Neural cell (in vitro differentiated cells): ENCODE results near the gene FNBP1. TPM values are rescaled to one million over a fixed set of nuclear protein-coding genes. Genes with fewer than 3 reads are reported as not detected.

Source experiments
- H2AFZ ChIP-seq: fragments of 200-600, 300-800 bp; sonication (generic), shearing (Covaris generic); 2 replicates; pipeline ENCODE4 v1.6.0; 2014; ENCODE audit warnings: low read depth, mild to moderate bottlenecking, antibody characterized with exemption, low read length, moderate library complexity
- H3F3A ChIP-seq: fragments of 200-600 bp; shearing (Covaris generic); 2 replicates; pipeline ENCODE4 v1.6.1; 2016; ENCODE audit warnings: mild to moderate bottlenecking, moderate library complexity, mixed read lengths, antibody characterized with exemption, low read length; ENCODE audit not compliant: insufficient read depth, poor library complexity, severe bottlenecking
- H3K27ac ChIP-seq: fragments of 200-600, 300-800 bp; sonication (generic), shearing (Covaris generic); 2 replicates; pipeline ENCODE4 v1.5.1; 2014; ENCODE audit warnings: mild to moderate bottlenecking, low read length, moderate library complexity
- H3K27me3 ChIP-seq: fragments of 300-800, 200-600 bp; sonication (generic), shearing (Covaris generic); 2 replicates; pipeline ENCODE4 v1.6.0; 2014; ENCODE audit warnings: mild to moderate bottlenecking, low read depth, low read length, moderate library complexity; ENCODE audit not compliant: insufficient read depth
- H3K36me3 ChIP-seq: fragments of 300-800, 200-600 bp; sonication (generic), shearing (Covaris generic); 2 replicates; pipeline ENCODE4 v1.5.1; 2014; ENCODE audit warnings: mild to moderate bottlenecking, antibody characterized with exemption, low read length, moderate library complexity; ENCODE audit not compliant: insufficient read depth
- H3K4me2 ChIP-seq: fragments of 300-800, 200-600 bp; sonication (generic), shearing (Covaris generic); 2 replicates; pipeline ENCODE4 v1.6.0; 2014; ENCODE audit warnings: mild to moderate bottlenecking, low read length
- H3K4me3 ChIP-seq: fragments of 300-800, 200-600 bp; sonication (generic), shearing (Covaris generic); 2 replicates; pipeline ENCODE4 v1.5.1; 2014; ENCODE audit warnings: mild to moderate bottlenecking, low read length, moderate library complexity
- H3K79me2 ChIP-seq: fragments of 200-600 bp; shearing (Covaris generic); replicated peaks from 2 replicates; pipeline ENCODE4 v1.6.0; 2014; ENCODE audit warnings: mild to moderate bottlenecking, low read length, moderate library complexity; ENCODE audit not compliant: insufficient read depth
- H3K9ac ChIP-seq: fragments of 300-800, 200-600 bp; sonication (generic), shearing (Covaris generic); 2 replicates; pipeline ENCODE4 v1.6.1; 2016; ENCODE audit warnings: mild to moderate bottlenecking, low read length, mixed read lengths
- H3K9me2 ChIP-seq: fragments of 200-600 bp; shearing (Covaris generic); 2 replicates; pipeline ENCODE4 v1.6.1; 2016; ENCODE audit warnings: mild to moderate bottlenecking, low read length, mixed read lengths; ENCODE audit not compliant: insufficient read depth
- H3K9me3 ChIP-seq: fragments of 200-600, 300-800 bp; sonication (generic), shearing (Covaris generic); 2 replicates; pipeline ENCODE4 v1.6.1; 2016; ENCODE audit warnings: mild to moderate bottlenecking, mixed run types, low read length, moderate library complexity, mixed read lengths
- H4K20me1 ChIP-seq: fragments of 200-600 bp; shearing (Covaris generic); 2 replicates; pipeline ENCODE4 v1.6.1; 2016; ENCODE audit warnings: mild to moderate bottlenecking, mixed run types; ENCODE audit not compliant: insufficient read depth
- CTCF ChIP-seq: fragments of 450-650 bp; IDR thresholded peaks from 2 replicates; pipeline ENCODE4 v1.5.1; 2014; ENCODE audit warnings: antibody characterized with exemption, mild to moderate bottlenecking, moderate library complexity; ENCODE audit not compliant: poor library complexity, severe bottlenecking
- EP300 ChIP-seq: fragments of 450-650 bp; conservative IDR thresholded peaks from 2 replicates; pipeline ENCODE4 v1.6.1; 2014; ENCODE audit warnings: antibody characterized with exemption, mild to moderate bottlenecking, moderate library complexity; ENCODE audit not compliant: poor library complexity, severe bottlenecking
- EZH2 ChIP-seq: fragments of 200-600, 300-800 bp; shearing (Covaris generic), sonication (generic); IDR thresholded peaks from 2 replicates; pipeline ENCODE4 v1.6.1; 2014; ENCODE audit warnings: antibody characterized with exemption, low read length, borderline replicate concordance, mild to moderate bottlenecking; ENCODE audit not compliant: insufficient read depth, poor library complexity, severe bottlenecking
- MXI1 ChIP-seq: fragments of 450-650 bp; conservative IDR thresholded peaks from 2 replicates; pipeline ENCODE4 v1.6.1; 2014; ENCODE audit warnings: antibody characterized with exemption, mild to moderate bottlenecking; ENCODE audit not compliant: poor library complexity, severe bottlenecking
- POLR2AphosphoS5 ChIP-seq: IDR thresholded peaks from 2 replicates; pipeline ENCODE4 v1.6.1; 2012
- RAD21 ChIP-seq: fragments of 450-650 bp; conservative IDR thresholded peaks from 2 replicates; pipeline ENCODE4 v1.6.1; 2014; ENCODE audit warnings: antibody characterized with exemption, mild to moderate bottlenecking, moderate library complexity
- SMC3 ChIP-seq: fragments of 450-650 bp; conservative IDR thresholded peaks from 2 replicates; pipeline ENCODE4 v1.6.1; 2014; ENCODE audit warnings: antibody characterized with exemption, mild to moderate bottlenecking, moderate library complexity; ENCODE audit not compliant: poor library complexity
- TAF1 ChIP-seq: IDR thresholded peaks from 2 replicates; pipeline ENCODE4 v1.6.1; 2012; ENCODE audit warnings: low read depth
- polyA plus RNA-seq: library from polyadenylated mRNA; depleted of rRNA; stranded (reverse); fragments of >200 nt; gene quantifications from 2 replicates; pipeline ENCODE4 v1.2.3, GENCODE V29; 2014
- TF ChIP-seq, protein P1 (sequence below): IDR thresholded peaks from 2 replicates; pipeline ENCODE4 v1.6.1; 2012; ENCODE audit warnings: borderline replicate concordance

Gene FNBP1
- polyA plus RNA-seq, 1 donor from 2014 or later = 16.6 TPM

GRCh38 chr9:130040984-130041647 lies 1.9 kb downstream of the FNBP1 start:
- Histone ChIP-seq H3F3A (no peaks in the 10 kb centered on the region), H3K9me3 (no peaks in the 10 kb centered on the region), H3K4me3 (peak overlapping the region; percentile 93), H3K27ac (no peak overlapping the region), H3K36me3 (no peaks in the 10 kb centered on the region), H3K79me2 (peaks cover 43% of the 10 kb centered on the region), H3K9me2 (no peaks in the 10 kb centered on the region), H3K27me3 (no peaks in the 10 kb centered on the region), H3K4me2 (peak overlapping the region; percentile 31), H2AFZ (no peak overlapping the region), H3K9ac (peak overlapping the region; percentile 85), H4K20me1 (no peaks in the 10 kb centered on the region)
- no peak for TF ChIP-seq CTCF
- TF ChIP-seq EZH2 = no peak
- TF ChIP-seq MXI1 = no peak
- TF ChIP-seq SMC3 = no peak
- TF ChIP-seq, protein P1, sequence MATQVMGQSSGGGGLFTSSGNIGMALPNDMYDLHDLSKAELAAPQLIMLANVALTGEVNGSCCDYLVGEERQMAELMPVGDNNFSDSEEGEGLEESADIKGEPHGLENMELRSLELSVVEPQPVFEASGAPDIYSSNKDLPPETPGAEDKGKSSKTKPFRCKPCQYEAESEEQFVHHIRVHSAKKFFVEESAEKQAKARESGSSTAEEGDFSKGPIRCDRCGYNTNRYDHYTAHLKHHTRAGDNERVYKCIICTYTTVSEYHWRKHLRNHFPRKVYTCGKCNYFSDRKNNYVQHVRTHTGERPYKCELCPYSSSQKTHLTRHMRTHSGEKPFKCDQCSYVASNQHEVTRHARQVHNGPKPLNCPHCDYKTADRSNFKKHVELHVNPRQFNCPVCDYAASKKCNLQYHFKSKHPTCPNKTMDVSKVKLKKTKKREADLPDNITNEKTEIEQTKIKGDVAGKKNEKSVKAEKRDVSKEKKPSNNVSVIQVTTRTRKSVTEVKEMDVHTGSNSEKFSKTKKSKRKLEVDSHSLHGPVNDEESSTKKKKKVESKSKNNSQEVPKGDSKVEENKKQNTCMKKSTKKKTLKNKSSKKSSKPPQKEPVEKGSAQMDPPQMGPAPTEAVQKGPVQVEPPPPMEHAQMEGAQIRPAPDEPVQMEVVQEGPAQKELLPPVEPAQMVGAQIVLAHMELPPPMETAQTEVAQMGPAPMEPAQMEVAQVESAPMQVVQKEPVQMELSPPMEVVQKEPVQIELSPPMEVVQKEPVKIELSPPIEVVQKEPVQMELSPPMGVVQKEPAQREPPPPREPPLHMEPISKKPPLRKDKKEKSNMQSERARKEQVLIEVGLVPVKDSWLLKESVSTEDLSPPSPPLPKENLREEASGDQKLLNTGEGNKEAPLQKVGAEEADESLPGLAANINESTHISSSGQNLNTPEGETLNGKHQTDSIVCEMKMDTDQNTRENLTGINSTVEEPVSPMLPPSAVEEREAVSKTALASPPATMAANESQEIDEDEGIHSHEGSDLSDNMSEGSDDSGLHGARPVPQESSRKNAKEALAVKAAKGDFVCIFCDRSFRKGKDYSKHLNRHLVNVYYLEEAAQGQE = no peak
- no peak for TF ChIP-seq POLR2AphosphoS5
- no peak for TF ChIP-seq RAD21
- no peak for TF ChIP-seq TAF1
- no peak for TF ChIP-seq EP300

DNA sequence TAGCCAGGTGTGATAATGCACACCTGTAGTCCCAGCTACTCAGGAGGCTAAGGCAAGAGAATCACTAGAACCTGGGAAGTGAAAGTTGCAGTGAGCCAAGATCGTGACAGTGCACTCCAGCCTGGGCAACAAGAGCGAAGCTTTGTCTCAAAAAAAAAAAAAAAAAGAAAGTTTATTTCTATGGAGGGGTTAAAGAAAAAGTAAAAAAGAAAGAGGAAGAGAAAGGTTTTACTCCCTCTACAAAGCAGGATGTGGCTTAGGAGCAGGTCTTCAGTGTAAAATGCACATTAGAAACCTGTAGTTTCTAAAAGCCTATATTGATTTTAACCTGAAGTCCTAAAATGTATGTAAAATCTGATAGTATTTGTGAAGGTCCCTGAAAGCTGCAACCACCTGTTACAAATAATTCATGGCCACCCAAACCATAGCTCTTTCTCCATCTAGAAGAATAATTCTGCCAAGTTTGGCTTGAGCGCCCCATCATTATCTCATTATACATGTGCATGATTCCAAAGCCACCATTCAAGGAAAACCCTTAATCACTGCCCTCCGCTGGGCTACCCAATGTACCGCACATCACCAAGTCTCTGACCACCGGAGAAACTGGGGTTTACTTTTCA lies 3.4 kb downstream of the FNBP1 start:
- no peaks in the 10 kb centered on the region for H3K9me2 ChIP-seq
- no peak overlapping the region for H3K27ac ChIP-seq
- H3K9ac ChIP-seq = no peak overlapping the region
- H3K79me2 ChIP-seq = peaks cover 51% of the 10 kb centered on the region
- no peak overlapping the region for H3K4me3 ChIP-seq
- H3K9me3 ChIP-seq = no peaks in the 10 kb centered on the region
- H3K4me2 ChIP-seq = no peak overlapping the region
- TF ChIP-seq EP300 (no peak), SMC3 (no peak), POLR2AphosphoS5 (no peak), TAF1 (no peak), CTCF (no peak), RAD21 (no peak), EZH2 (no peak), MXI1 (no peak)
- TF ChIP-seq, protein P1 = no peak
- H3K36me3 ChIP-seq = no peaks in the 10 kb centered on the region
- no peaks in the 10 kb centered on the region for H4K20me1 ChIP-seq
- no peaks in the 10 kb centered on the region for H3K27me3 ChIP-seq
- H3F3A ChIP-seq = no peaks in the 10 kb centered on the region
- H2AFZ ChIP-seq = no peak overlapping the region
